Gastrocnemius medialis (tissue), 4 donors: ENCODE results near the gene COL23A1. TPM values are rescaled to one million over a fixed set of nuclear protein-coding genes. Genes with fewer than 3 reads are reported as not detected.

Experiments used
- ATAC-seq, 2 donors: fragments of 150-250 bp; one replicate each; pipeline ENCODE4 v1.9.1; 2016
- DNase-seq, 2 donors: peaks; one replicate each; pipeline ENCODE4 v3.0.0-alpha.2; 2019
- H3K27ac ChIP-seq, 4 donors: fragments of 200-600 bp; sonication (generic); 1 replicate in 1 of 4; 2 replicates in 3 of 4; pipeline ENCODE4 v1.5.1; 2016 to 2018; ENCODE audit warnings: mild to moderate bottlenecking in 2 of 4, moderate library complexity in 1 of 4
- H3K27me3 ChIP-seq, 3 donors: fragments of 200-600 bp; sonication (generic) in 2 of 3; 1 replicate in 1 of 3; 2 replicates in 2 of 3; pipeline versions ENCODE4 v1.5.1 to v1.6.0; 2016 to 2019; ENCODE audit warnings: mild to moderate bottlenecking in 1 of 3, moderate library complexity in 1 of 3
- H3K36me3 ChIP-seq, 2 donors: fragments of 200-600 bp; sonication (generic) in 1 of 2; one replicate each; pipeline ENCODE4 v1.5.1; 2017 to 2018
- H3K4me1 ChIP-seq, 2 donors: fragments of 200-600 bp; sonication (generic) in 1 of 2; one replicate each; pipeline ENCODE4 v1.5.1; 2016 to 2017; ENCODE audit warnings: mild to moderate bottlenecking in 2 of 2
- H3K4me3 ChIP-seq, 4 donors: fragments of 200-600 bp; sonication (generic) in 3 of 4; 1 replicate in 1 of 4; 2 replicates in 3 of 4; pipeline ENCODE4 v1.5.1; 2016 to 2019; ENCODE audit warnings: mild to moderate bottlenecking in 2 of 4
- H3K9me3 ChIP-seq, 3 donors: fragments of 200-600 bp; sonication (generic) in 2 of 3; 1 replicate in 1 of 3; 2 replicates in 2 of 3; pipeline ENCODE4 v1.5.1; 2016 to 2019
- POLR2A ChIP-seq, 2 donors: fragments of 450-650 bp; IDR thresholded peaks; one replicate each; pipeline ENCODE4 v1.6.1; 2017; ENCODE audit warnings: antibody characterized with exemption in 2 of 2, mild to moderate bottlenecking in 2 of 2, moderate library complexity in 2 of 2
- in situ Hi-C, 4 donors: fragments of 200-750 bp; cut with MboI; loops; one replicate each; pipeline versions ENCODE4 v1.15.0 to v1.8.0; 2017; ENCODE audit warnings: low sequenced_read_pairs in 4 of 4
- intact Hi-C: fragments of 100-400 bp; cut with DNase I; formaldehyde crosslinking; loops from one replicate; pipeline ENCODE4 v1.15.1; 2023; ENCODE audit warnings: low total_unique reads
- total RNA-seq, 4 donors: library from RNA; depleted of rRNA; stranded (reverse); fragments of >200 nt; gene quantifications; one replicate each; pipeline versions ENCODE4 v1.1.0 to v1.2.3, GENCODE V29; 2016
- TF ChIP-seq, protein P1 (sequence below), 5 experiments: fragments of 450-650 bp in 3 of 5; fragments of 200-600 bp in 2 of 5; sonication (generic) in 2 of 5; IDR thresholded peaks in 4 of 5; conservative IDR thresholded peaks in 1 of 5; 1 replicate in 4 of 5; 2 replicates in 1 of 5; pipeline ENCODE4 v1.5.1; 2016 to 2019; ENCODE audit warnings: antibody characterized with exemption in 5 of 5, mild to moderate bottlenecking in 3 of 5, moderate library complexity in 3 of 5

The COL23A1 gene
- total RNA-seq, 4 donors from 2014 or later, result 0.62 to 1.1 (median 0.97) TPM; not detected in 1

DNA sequence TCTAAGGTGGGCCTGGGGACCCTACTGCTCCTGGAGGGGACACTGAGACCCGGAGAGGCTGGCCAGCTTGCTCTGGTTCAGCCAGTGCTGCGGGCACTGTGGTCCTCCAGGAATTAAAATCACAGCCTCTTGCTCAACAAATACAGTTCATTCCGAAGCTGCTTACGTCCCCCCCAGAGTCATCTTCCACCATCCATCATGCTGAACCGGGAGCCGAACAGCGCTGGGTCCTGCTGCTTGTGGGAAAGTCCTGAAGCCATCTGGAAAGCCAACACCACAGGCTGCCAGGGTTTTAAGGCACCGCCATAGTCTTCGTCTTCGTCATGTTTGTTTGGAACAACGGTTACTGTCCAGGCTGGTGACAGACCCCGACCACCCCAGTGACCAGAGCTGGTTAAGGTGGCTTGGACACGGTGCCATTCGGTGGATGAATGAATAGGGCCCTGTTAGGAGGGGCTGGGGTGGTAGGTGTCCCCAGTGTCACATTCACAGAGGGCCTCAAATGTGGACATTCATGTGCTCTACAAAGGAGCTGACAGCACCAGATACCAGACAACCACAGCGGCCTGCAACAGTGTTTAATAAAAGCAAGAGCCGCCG lies 276.0 kb downstream of the COL23A1 start:
- no peaks in the 10 kb centered on the region for H3K36me3 ChIP-seq
- no peaks in the 10 kb centered on the region for H3K9me3 ChIP-seq
- ATAC-seq, result no peak
- no peak overlapping the region for H3K4me3 ChIP-seq
- H3K27ac ChIP-seq, result no peak overlapping the region
- TF ChIP-seq POLR2A (IDR thresholded peaks at IDR 0.05), result no peak
- TF ChIP-seq, protein P1, sequence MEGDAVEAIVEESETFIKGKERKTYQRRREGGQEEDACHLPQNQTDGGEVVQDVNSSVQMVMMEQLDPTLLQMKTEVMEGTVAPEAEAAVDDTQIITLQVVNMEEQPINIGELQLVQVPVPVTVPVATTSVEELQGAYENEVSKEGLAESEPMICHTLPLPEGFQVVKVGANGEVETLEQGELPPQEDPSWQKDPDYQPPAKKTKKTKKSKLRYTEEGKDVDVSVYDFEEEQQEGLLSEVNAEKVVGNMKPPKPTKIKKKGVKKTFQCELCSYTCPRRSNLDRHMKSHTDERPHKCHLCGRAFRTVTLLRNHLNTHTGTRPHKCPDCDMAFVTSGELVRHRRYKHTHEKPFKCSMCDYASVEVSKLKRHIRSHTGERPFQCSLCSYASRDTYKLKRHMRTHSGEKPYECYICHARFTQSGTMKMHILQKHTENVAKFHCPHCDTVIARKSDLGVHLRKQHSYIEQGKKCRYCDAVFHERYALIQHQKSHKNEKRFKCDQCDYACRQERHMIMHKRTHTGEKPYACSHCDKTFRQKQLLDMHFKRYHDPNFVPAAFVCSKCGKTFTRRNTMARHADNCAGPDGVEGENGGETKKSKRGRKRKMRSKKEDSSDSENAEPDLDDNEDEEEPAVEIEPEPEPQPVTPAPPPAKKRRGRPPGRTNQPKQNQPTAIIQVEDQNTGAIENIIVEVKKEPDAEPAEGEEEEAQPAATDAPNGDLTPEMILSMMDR (IDR thresholded peaks at IDR 0.05 in 4 of 5, conservative IDR thresholded peaks at IDR 0.05 in 1 of 5), result no peak
- no peak for DNase-seq
- intact Hi-C loops (no loop called here), in situ Hi-C loops (no loop called here)
- H3K27me3 ChIP-seq, result no peaks in the 10 kb centered on the region
- H3K4me1 ChIP-seq, result no peaks in the 10 kb centered on the region

DNA sequence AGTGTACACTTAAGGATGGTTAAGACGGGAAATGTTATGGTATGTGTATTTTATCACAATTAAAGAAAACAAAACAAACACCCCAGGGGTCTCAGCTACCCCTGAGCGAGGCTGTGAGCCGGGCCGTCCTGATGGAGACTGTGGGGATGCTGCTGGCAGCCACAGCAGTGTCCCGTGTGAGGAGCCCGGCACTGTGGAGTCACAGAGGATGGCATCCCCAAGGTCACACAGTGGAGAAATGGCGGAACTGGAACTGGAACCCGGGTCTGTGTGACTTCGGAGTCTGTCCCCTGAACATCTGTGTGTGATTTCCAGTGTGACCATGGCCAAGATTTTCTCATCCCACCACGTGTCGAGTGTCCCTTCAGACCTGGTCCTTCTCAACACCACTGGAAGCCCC lies 276.9 kb downstream of the COL23A1 start:
- H3K4me3 ChIP-seq, result no peak overlapping the region
- no peaks in the 10 kb centered on the region for H3K27me3 ChIP-seq
- H3K36me3 ChIP-seq, result no peaks in the 10 kb centered on the region
- intact Hi-C loops, result no loop called here
- TF ChIP-seq, protein P1 (IDR thresholded peaks at IDR 0.05 in 4 of 5, conservative IDR thresholded peaks at IDR 0.05 in 1 of 5), result no peak
- TF ChIP-seq POLR2A (IDR thresholded peaks at IDR 0.05), result no peak
- no peaks in the 10 kb centered on the region for H3K4me1 ChIP-seq
- in situ Hi-C loops, result no loop called here
- ATAC-seq (no peak), DNase-seq (no peak)
- no peaks in the 10 kb centered on the region for H3K9me3 ChIP-seq
- H3K27ac ChIP-seq, result no peak overlapping the region

DNA sequence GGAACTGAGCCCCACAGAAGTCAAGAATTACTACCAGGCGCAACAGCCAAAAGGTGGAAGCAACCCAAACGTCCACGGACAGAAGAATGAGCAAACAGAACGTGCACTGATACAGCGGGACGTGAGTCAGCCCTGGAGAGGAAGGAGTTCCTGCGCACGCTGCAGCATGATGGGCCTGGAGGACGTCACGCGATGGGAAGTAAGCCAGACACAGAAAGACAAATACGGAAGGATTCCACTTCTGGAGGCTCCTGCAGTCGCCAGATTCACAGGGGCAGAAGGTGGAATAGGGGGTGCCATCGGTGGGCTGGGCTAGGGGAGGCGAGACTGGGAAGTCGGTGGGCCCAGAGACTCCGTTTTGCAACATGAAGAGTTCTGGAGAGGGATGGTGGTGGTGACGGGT lies 277.3 kb downstream of the COL23A1 start:
- ATAC-seq (no peak), DNase-seq (no peak)
- no peaks in the 10 kb centered on the region for H3K4me1 ChIP-seq
- H3K27ac ChIP-seq, result no peak overlapping the region
- in situ Hi-C loops, result no loop called here
- no peak overlapping the region for H3K4me3 ChIP-seq
- H3K27me3 ChIP-seq, result no peaks in the 10 kb centered on the region
- TF ChIP-seq, protein P1 (IDR thresholded peaks at IDR 0.05 in 4 of 5, conservative IDR thresholded peaks at IDR 0.05 in 1 of 5), result no peak
- intact Hi-C loops, result no loop called here
- no peaks in the 10 kb centered on the region for H3K9me3 ChIP-seq
- no peaks in the 10 kb centered on the region for H3K36me3 ChIP-seq

DNA sequence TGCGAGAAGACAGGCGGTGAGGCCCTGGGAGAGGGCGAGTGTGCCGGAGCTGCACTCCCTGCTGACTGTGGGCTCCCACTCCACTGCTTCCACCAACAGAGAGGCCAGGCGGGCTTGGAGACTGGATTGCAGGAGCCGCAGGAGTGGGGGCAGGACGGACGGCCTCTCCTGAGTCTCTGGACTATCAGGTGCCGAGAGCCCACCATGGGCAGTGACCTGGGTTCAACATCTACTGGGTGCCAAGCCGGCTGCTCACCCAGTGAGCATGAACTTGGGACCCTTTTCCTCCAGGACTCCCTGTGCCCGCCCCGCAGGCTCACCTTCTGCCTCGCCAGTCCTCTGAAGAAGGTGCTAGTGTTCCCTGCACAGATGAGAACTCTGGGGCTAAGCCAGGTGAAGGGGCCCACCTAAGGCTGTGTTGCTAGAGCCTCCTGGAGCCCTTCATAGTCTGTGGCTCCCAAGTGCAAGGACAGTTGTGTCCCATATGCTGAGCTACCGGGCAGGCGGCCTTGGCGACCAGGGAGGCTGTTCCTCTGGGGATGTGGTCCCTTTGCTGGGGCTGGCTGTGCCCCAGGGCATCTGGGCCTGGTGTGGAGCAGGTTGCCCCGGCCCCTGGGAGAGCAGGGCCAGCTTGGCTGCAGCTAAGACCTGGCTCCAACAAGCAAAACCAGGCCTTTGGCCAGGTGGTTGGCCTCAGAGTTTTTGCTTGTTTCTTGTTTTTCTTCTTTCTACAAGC lies 279.9 kb downstream of the COL23A1 start:
- no peaks in the 10 kb centered on the region for H3K4me1 ChIP-seq
- H3K27ac ChIP-seq, result no peak overlapping the region
- no peak overlapping the region for H3K4me3 ChIP-seq
- intact Hi-C loops (no loop called here), in situ Hi-C loops (no loop called here)
- no peaks in the 10 kb centered on the region for H3K9me3 ChIP-seq
- no peak for DNase-seq
- TF ChIP-seq, protein P1 (IDR thresholded peaks at IDR 0.05 in 4 of 5, conservative IDR thresholded peaks at IDR 0.05 in 1 of 5), result no peak
- TF ChIP-seq POLR2A (IDR thresholded peaks at IDR 0.05), result no peak
- no peaks in the 10 kb centered on the region for H3K36me3 ChIP-seq
- no peak for ATAC-seq
- H3K27me3 ChIP-seq, result no peaks in the 10 kb centered on the region
